ENCODE measurements around the gene EVI5. TPM values are rescaled to one million over a fixed set of nuclear protein-coding genes. Genes with fewer than 3 reads are reported as not detected.

The EVI5 gene
- total RNA-seq, 1 experiment from 2014 or later, result 11.4 TPM

- ATAC-seq, result no peak
- Mint-ChIP-seq H3K4me3 (no peak overlapping the region), H3K4me1 (peaks cover 5% of the 10 kb centered on the region), H3K27ac (no peak overlapping the region), H3K36me3 (no peaks in the 10 kb centered on the region), H3K27me3 (ENCODE audit: low read depth) (no peaks in the 10 kb centered on the region), H3K9me3 (no peaks in the 10 kb centered on the region)
- TF ChIP-seq FOXP1 (CRISPR knock-in tag; IDR thresholded peaks at IDR 0.05; ENCODE audit: borderline replicate concordance) (no peak), CREM (CRISPR knock-in tag; IDR thresholded peaks at IDR 0.05) (no peak), FOXJ3 (CRISPR knock-in tag; IDR thresholded peaks at IDR 0.05; ENCODE audit: borderline replicate concordance) (no peak), IRF2 (CRISPR knock-in tag; IDR thresholded peaks at IDR 0.05; ENCODE audit: borderline replicate concordance, low read depth) (no peak), GTF2I (CRISPR knock-in tag; conservative IDR thresholded peaks at IDR 0.05) (no peak), ZNF396 (CRISPR knock-in tag; IDR thresholded peaks at IDR 0.05; ENCODE audit: borderline replicate concordance) (no peak), KAT7 (CRISPR knock-in tag; IDR thresholded peaks at IDR 0.05; ENCODE audit: borderline replicate concordance) (no peak), ZNF263 (CRISPR knock-in tag; IDR thresholded peaks at IDR 0.05; ENCODE audit: low read depth) (no peak), GRHL2 (CRISPR knock-in tag; IDR thresholded peaks at IDR 0.05; ENCODE audit: insufficient replicate concordance, severe bottlenecking) (no peak), MXD4 (CRISPR knock-in tag; IDR thresholded peaks at IDR 0.05; ENCODE audit: borderline replicate concordance) (no peak), ZNF138 (CRISPR knock-in tag; conservative IDR thresholded peaks at IDR 0.05) (no peak), PRRX2 (CRISPR knock-in tag; IDR thresholded peaks at IDR 0.05) (no peak), ATF2 (CRISPR knock-in tag; IDR thresholded peaks at IDR 0.05; ENCODE audit: borderline replicate concordance, low read depth) (no peak)
- CTCF ChIA-PET, result no interaction called here
- POLR2A ChIA-PET, result no interaction called here
- no peak for DNase-seq (ENCODE audit: low spot score)
These were observed 16.0 kb downstream of the EVI5 start for GRCh38 chr1:92768915-92769314.

- CTCF ChIA-PET, result interaction anchor here (0.9 kb wide), 1 partner anchor 50 kb away, joined by 3 read pairs; no protein-coding TSS in a partner anchor
- Mint-ChIP-seq H3K9me3 (no peaks in the 10 kb centered on the region), H3K27me3 (ENCODE audit: low read depth) (no peaks in the 10 kb centered on the region), H3K4me1 (peaks cover 5% of the 10 kb centered on the region), H3K36me3 (no peaks in the 10 kb centered on the region), H3K4me3 (no peak overlapping the region), H3K27ac (no peak overlapping the region)
- DNase-seq (ENCODE audit: low spot score) (no peak), ATAC-seq (no peak)
- POLR2A ChIA-PET, result no interaction called here
- TF ChIP-seq E2F4 (CRISPR knock-in tag; IDR thresholded peaks at IDR 0.05; ENCODE audit: borderline replicate concordance, low read depth) (no peak), ZBTB43 (CRISPR knock-in tag; IDR thresholded peaks at IDR 0.05) (no peak), ZNF232 (CRISPR knock-in tag; IDR thresholded peaks at IDR 0.05) (no peak), JUN (CRISPR knock-in tag; IDR thresholded peaks at IDR 0.05) (no peak), TEAD4 (CRISPR knock-in tag; IDR thresholded peaks at IDR 0.05) (no peak)
These were observed 16.6 kb downstream of the EVI5 start for GRCh38 chr1:92768296-92768695.

GRCh38 chr1:92764116-92764515 lies 20.8 kb downstream of the EVI5 start:
- ATAC-seq (no peak), DNase-seq (ENCODE audit: low spot score) (no peak)
- no peak overlapping the region for H3K27ac Mint-ChIP-seq
- H3K4me3 Mint-ChIP-seq, result no peak overlapping the region
- ChIA-PET POLR2A (no interaction called here), CTCF (interaction anchor here (0.8 to 1.4 kb wide), 2 partner anchors 16 to 54 kb away, joined by 3 to 4 read pairs; no protein-coding TSS in a partner anchor)
- no peaks in the 10 kb centered on the region for H3K27me3 Mint-ChIP-seq (ENCODE audit: low read depth)
- TF ChIP-seq ZNF138 (CRISPR knock-in tag; conservative IDR thresholded peaks at IDR 0.05), result no peak
- TF ChIP-seq CDX4 (CRISPR knock-in tag; IDR thresholded peaks at IDR 0.05; ENCODE audit: borderline replicate concordance), result no peak
- no peaks in the 10 kb centered on the region for H3K9me3 Mint-ChIP-seq
- no peaks in the 10 kb centered on the region for H3K4me1 Mint-ChIP-seq
- no peaks in the 10 kb centered on the region for H3K36me3 Mint-ChIP-seq
